GM21786 (cell line): ENCODE results near the gene CNDP2.
A peak's percentile ranks its signal among the peaks of the same experiment; 100 is the strongest.
"Not testable (repeated sequence)": the region's sequence is repeated elsewhere in the genome, so short reads cannot be mapped to it uniquely, and the experiment has no call there.

Experiments
- ATAC-seq: cut with Tn5 transposase; IDR thresholded peaks from one replicate; pipeline ENCODE4 v1.9.1; 2021; ENCODE audit not compliant: unreplicated experiment

The CNDP2 gene

GRCh38 chr18:74499633-74500032, 3.5 kb downstream of the CNDP2 start:
- peak; percentile 41 for ATAC-seq

GRCh38 chr18:74500372-74500771, 4.2 kb downstream of the CNDP2 start:
- no peak for ATAC-seq

GRCh38 chr18:74500774-74501173, 4.6 kb downstream of the CNDP2 start:
- ATAC-seq = not testable (repeated sequence)

GRCh38 chr18:74501386-74501785, 5.2 kb downstream of the CNDP2 start:
- no peak for ATAC-seq

GRCh38 chr18:74503137-74503536, 7.0 kb downstream of the CNDP2 start:
- no peak for ATAC-seq

- ATAC-seq = no peak
Observed at GRCh38 chr18:74505776-74506175, 9.6 kb downstream of the CNDP2 start.

GRCh38 chr18:74506448-74507084, 10.4 kb downstream of the CNDP2 start:
- ATAC-seq = no peak

- no peak for ATAC-seq
Observed at GRCh38 chr18:74507097-74507881, 11.1 kb downstream of the CNDP2 start.

- no peak for ATAC-seq
Observed at GRCh38 chr18:74507927-74508326, 11.8 kb downstream of the CNDP2 start.

- ATAC-seq = no peak
Observed at GRCh38 chr18:74508366-74508765, 12.2 kb downstream of the CNDP2 start.

GRCh38 chr18:74508821-74509225, 12.7 kb downstream of the CNDP2 start:
- ATAC-seq = no peak

GRCh38 chr18:74509856-74510769, 13.9 kb downstream of the CNDP2 start:
- no peak for ATAC-seq

- ATAC-seq = no peak
Observed at GRCh38 chr18:74510770-74511095, 14.6 kb downstream of the CNDP2 start.

GRCh38 chr18:74511823-74512222, 15.7 kb downstream of the CNDP2 start:
- no peak for ATAC-seq

GRCh38 chr18:74512321-74513053, 16.3 kb downstream of the CNDP2 start:
- ATAC-seq = no peak

GRCh38 chr18:74513149-74513882, 17.2 kb downstream of the CNDP2 start:
- no peak for ATAC-seq

- no peak for ATAC-seq
Observed at GRCh38 chr18:74513883-74514205, 17.7 kb downstream of the CNDP2 start.

- no peak for ATAC-seq
Observed at GRCh38 chr18:74514860-74515495, 18.8 kb downstream of the CNDP2 start.

- ATAC-seq = no peak
Observed at GRCh38 chr18:74515620-74516231, 19.6 kb downstream of the CNDP2 start.
